ENCODE measurements around the gene CRACR2A.

GRCh38 chr12:3636328-3636727 is 116.6 kb downstream of the CRACR2A start:
- TF ChIP-seq POLR2A (IDR thresholded peaks at IDR 0.05) (no peak), CTCF (IDR thresholded peaks at IDR 0.05) (no peak)
